GM12875 (cell line): Measurements from ENCODE around the gene CRHR1.

Source experiments
- H3K4me3 ChIP-seq: one replicate; pipeline ENCODE4 v1.5.1; 2011; ENCODE audit warnings: low read depth, low read length, control low read depth
- TF ChIP-seq, protein P1 (sequence below): IDR thresholded peaks from 2 replicates; pipeline ENCODE4 v1.5.1; 2011; ENCODE audit warnings: low read depth, mild to moderate bottlenecking, control low read depth, inconsistent platforms, low read length, moderate library complexity, borderline replicate concordance; ENCODE audit not compliant: insufficient read depth

CRHR1 gene

DNA sequence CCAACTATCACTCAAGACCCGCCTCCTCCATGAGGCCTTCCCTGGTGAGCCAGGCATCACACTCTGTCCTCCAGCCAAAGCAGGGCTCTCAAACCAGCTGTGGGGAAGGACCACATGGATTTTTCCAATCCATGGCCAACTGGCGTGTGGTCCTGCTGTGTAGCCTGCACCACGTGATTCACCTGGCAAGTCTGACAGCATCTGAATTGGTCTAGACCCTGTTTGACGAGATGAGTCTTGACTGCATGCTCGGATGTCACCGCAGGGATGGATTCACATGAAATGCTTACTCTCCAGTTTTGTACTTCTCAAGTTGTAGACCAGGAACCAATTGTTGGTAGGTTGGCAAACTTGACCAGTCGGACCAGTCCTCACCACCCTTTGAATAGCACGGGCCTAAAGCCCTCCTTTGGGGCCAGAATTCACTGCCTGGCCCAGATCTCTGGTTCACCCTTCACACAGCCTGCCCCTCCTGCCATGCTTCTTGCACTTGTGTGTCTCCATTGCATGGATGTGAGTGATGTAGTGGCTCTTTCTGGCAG lies 9.9 kb downstream of the CRHR1 start:
- TF ChIP-seq, protein P1, sequence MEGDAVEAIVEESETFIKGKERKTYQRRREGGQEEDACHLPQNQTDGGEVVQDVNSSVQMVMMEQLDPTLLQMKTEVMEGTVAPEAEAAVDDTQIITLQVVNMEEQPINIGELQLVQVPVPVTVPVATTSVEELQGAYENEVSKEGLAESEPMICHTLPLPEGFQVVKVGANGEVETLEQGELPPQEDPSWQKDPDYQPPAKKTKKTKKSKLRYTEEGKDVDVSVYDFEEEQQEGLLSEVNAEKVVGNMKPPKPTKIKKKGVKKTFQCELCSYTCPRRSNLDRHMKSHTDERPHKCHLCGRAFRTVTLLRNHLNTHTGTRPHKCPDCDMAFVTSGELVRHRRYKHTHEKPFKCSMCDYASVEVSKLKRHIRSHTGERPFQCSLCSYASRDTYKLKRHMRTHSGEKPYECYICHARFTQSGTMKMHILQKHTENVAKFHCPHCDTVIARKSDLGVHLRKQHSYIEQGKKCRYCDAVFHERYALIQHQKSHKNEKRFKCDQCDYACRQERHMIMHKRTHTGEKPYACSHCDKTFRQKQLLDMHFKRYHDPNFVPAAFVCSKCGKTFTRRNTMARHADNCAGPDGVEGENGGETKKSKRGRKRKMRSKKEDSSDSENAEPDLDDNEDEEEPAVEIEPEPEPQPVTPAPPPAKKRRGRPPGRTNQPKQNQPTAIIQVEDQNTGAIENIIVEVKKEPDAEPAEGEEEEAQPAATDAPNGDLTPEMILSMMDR, result no peak
- H3K4me3 ChIP-seq, result no peak overlapping the region

- H3K4me3 ChIP-seq, result no peak overlapping the region
- TF ChIP-seq, protein P1, result no peak
Observed at GRCh38 chr17:45794840-45795239, 10.7 kb downstream of the CRHR1 start.

GRCh38 chr17:45800816-45801215 lies 16.7 kb downstream of the CRHR1 start:
- TF ChIP-seq, protein P1, result no peak
- no peak overlapping the region for H3K4me3 ChIP-seq

- TF ChIP-seq, protein P1, result no peak
- no peak overlapping the region for H3K4me3 ChIP-seq
Observed at GRCh38 chr17:45801421-45801820, 17.3 kb downstream of the CRHR1 start.

GRCh38 chr17:45808845-45809244 lies 24.7 kb downstream of the CRHR1 start:
- TF ChIP-seq, protein P1, result no peak
- no peak overlapping the region for H3K4me3 ChIP-seq

- no peak overlapping the region for H3K4me3 ChIP-seq
- TF ChIP-seq, protein P1, result no peak
Observed at GRCh38 chr17:45809499-45809898, 25.4 kb downstream of the CRHR1 start.

DNA sequence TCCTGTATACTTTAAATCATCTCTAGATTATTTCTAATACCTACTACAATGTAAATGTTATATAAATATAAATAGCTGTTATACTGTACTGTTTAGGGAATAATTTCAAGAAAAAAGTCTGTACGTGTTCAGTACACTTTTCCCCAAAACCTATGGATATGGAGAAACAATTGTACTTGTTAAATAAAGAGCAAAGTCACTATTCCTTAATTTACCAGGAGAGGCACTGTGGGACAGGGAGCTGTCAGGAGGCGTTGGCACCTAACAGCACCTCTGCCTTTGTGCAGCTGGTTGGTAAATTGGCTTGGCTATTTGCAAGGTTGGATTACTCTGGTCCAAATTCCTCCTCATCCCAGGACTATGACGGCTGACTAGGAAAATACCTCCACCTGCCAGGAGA lies 28.0 kb downstream of the CRHR1 start:
- TF ChIP-seq, protein P1, result no peak
- no peak overlapping the region for H3K4me3 ChIP-seq
